GM10266 (cell line): Measurements from ENCODE around the gene CGB8.

Experiments used
- DNase-seq: peaks from one replicate; pipeline ENCODE4 v3.0.0; 2012; ENCODE audit errors: extremely low spot score
- CTCF ChIP-seq: IDR thresholded peaks from 2 replicates; pipeline ENCODE4 v1.5.1; 2012; ENCODE audit warnings: mild to moderate bottlenecking, low read depth; ENCODE audit not compliant: control insufficient read depth, insufficient read depth; ENCODE audit errors: missing control alignments

CGB8 gene

GRCh38 chr19:49071860-49072547, 23.1 kb upstream of the CGB8 start:
- DNase-seq = no peak
- TF ChIP-seq CTCF = no peak

DNA sequence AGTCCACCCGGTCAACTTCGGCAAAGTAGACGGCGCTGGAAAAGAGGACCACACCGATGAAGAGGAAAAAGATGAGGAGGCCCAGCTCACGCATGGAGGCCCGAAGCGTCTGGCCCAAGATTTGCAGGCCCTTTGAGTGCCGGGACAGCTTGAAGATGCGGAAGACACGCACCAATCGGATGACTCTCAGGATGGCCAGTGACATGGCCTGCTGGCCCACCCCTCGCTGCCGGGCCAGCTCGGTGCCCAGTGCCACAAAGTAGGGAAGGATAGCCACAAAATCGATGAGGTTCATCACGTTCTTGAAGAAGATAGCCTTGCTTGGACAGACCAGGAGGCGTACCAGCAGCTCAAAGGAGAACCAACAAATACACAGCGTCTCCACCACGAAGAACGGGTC, 21.5 kb upstream of the CGB8 start:
- no peak for TF ChIP-seq CTCF
- DNase-seq = no peak

DNA sequence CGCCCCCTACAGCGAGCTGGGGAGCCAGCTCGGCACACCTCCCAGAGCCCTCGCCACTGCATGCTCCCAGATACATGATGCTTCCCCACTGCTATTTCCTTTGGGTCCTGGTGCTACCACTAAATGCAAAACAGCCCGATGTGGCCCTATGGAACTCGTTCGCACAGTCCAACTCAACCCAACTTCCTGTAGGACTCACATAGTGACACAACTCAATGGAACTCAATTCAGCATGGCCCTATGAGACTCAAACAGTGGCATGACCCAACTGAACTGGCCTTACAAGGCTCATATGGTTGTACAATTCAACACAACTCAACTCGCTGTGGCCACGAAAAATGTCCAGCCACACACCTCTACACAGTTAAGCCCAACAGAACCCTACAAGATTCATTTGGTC, 20.1 kb upstream of the CGB8 start:
- TF ChIP-seq CTCF = no peak
- no peak for DNase-seq

- TF ChIP-seq CTCF = no peak
- DNase-seq = peak; percentile 19
These were observed 18.6 kb upstream of the CGB8 start for GRCh38 chr19:49067554-49067953.

DNA sequence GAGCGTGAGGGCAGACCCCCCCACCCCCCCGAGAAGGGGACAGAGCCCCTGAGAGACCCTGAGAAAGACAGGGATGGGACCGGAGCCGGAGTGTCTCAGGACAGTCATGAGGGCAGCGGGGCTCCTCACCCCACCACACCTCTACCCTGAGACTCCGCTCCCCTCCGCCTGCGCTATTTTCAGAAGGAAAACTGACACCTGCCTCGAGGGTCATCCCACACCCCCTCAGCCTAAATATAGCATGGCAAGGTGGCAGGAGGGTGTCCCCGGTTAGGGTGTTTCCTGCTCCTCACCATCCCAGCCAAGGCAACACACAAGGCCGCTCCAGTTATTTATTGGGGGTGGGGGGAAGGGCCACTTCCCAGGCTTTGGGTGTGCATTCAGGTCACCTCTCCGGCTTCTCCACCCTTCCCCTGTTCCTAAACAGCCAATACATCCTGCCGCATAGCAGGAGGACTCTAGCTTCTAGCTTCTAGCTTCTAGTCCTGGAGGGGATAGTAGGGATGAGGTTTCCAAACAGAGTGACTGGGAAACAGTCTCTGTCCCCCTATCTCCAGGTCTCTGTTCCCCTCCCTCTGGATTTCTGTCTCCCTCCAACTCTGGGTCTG, 17.1 kb upstream of the CGB8 start:
- TF ChIP-seq CTCF = no peak
- peak; percentile 22 for DNase-seq

DNA sequence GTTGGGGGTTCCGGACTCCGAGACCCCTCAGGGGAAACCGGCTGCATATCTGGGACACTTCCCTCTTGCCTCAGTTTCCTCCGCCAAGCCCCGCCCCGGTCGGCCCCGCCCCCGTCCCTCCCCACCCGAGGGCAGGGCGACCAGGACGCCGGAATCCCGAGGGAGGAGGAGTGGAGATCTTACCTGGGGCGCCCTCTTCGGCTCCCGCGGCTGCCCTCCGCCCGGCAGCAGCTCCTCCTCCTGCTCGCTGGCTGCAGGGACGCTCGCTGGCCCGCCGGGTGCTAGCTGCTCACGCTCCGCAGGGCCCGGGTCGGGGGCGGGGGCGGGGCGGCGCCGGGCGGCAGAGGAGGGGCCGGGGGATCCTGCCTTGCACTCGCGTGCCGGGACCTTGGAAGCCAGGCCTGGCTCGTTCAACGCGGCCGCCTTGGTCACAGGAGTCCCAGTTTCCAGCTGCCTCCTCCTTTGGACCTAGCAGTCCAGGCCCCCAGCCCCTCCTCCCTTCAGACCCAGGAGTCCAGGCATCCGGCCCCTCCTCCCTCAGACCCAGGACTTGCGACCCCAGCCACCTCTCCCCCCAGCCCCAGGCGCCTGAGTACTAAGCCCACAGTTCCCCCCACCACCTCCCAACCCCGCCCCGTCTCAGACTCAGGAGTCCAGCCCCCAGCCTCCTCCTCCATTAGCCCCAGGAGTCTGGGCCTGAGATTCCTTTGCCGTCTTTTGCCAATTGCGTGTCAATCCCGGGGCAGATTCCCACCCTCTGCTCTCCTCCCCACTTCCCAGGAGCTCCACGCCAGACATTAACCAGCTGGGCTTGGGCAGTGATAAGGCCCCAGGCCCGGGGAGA, 16.1 kb upstream of the CGB8 start, which contains the start of gene NTF4:
TSS of gene NTF4 (minus strand) at position 51 of the 844 bp plus-strand sequence. CDS start 2,821 bp downstream, outside the sequence.
- peak; percentile 62 for DNase-seq
- TF ChIP-seq CTCF = no peak

DNA sequence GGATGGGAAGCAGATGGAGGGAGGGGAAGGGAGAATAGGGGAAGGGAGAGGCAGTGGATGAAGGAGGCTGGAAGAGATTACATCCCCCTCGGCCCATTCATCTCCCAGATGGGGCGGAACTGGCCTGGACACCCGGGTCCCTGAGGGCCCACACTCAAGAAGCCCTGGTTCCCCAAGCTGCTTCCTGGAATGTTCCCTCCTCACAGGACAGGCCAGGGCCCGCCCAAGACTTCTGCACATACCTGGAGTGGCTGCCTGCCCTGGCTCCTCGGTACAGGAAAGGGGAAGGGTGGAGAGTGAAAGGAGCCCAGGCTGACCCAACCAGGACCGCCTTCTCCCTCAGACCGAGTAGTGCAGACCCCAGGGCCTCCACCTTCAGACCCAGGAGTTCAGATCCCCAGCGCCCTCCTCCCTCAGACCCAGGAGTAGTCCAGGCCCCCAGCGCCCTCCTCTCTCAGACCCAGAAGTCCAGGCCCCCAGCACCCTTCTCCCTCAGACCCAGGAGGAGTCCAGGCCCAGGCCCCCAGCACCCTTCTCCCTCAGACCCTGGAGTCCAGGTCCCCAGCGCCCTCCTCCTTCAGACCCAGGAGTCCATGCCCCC, 15.2 kb upstream of the CGB8 start:
- peak; percentile 37 for DNase-seq
- TF ChIP-seq CTCF = no peak
